Uterus (tissue), 4 donors: ENCODE data around the gene PCK1. TPM values are rescaled to one million over a fixed set of nuclear protein-coding genes. Genes with fewer than 3 reads are reported as not detected.

Experiments
- DNase-seq, 2 donors: peaks; one replicate each; pipeline ENCODE4 v3.0.0-alpha.2; 2019 to 2020
- H3K27ac ChIP-seq, 2 donors: fragments of 200-600 bp; sonication (generic); 1 replicate in 1 of 2; 2 replicates in 1 of 2; pipeline ENCODE4 v1.5.1; 2016 to 2018
- H3K27me3 ChIP-seq, 2 donors: fragments of 200-600 bp; sonication (generic); one replicate each; pipeline ENCODE4 v1.5.1; 2018 to 2019; ENCODE audit warnings: control low read depth in 1 of 2
- H3K36me3 ChIP-seq, 2 donors: fragments of 200-600 bp; sonication (generic); one replicate each; pipeline ENCODE4 v1.5.1; 2019; ENCODE audit warnings: control low read depth in 1 of 2
- H3K4me1 ChIP-seq, 2 donors: fragments of 200-600 bp; sonication (generic); one replicate each; pipeline ENCODE4 v1.5.1; 2018 to 2019; ENCODE audit warnings: control low read depth in 1 of 2
- H3K4me3 ChIP-seq, 2 donors: fragments of 200-600 bp; sonication (generic); 1 replicate in 1 of 2; 2 replicates in 1 of 2; pipeline ENCODE4 v1.5.1; 2018 to 2019; ENCODE audit warnings: mild to moderate bottlenecking in 1 of 2
- H3K9me3 ChIP-seq, 2 donors: fragments of 200-600 bp; sonication (generic); one replicate each; pipeline ENCODE4 v1.5.1; 2019; ENCODE audit warnings: control low read depth in 1 of 2
- CTCF ChIP-seq, 4 experiments: fragments of 200-600 bp in 2 of 4; fragments of 450-650 bp in 2 of 4; sonication (generic) in 2 of 4; IDR thresholded peaks; one replicate each; pipeline ENCODE4 v1.5.1; 2016 to 2019; ENCODE audit warnings: antibody characterized with exemption in 4 of 4, mild to moderate bottlenecking in 2 of 4, moderate library complexity in 1 of 4
- POLR2A ChIP-seq, 2 donors: fragments of 450-650 bp; IDR thresholded peaks; one replicate each; pipeline ENCODE4 v1.6.1; 2016; ENCODE audit warnings: antibody characterized with exemption in 2 of 2, mild to moderate bottlenecking in 1 of 2, moderate library complexity in 1 of 2
- intact Hi-C: fragments of 100-400 bp; cut with DNase I; formaldehyde crosslinking; loops from one replicate; pipeline ENCODE4 v1.15.1; 2023; ENCODE audit warnings: low total_unique reads
- total RNA-seq, 4 donors: library from RNA; depleted of rRNA in 3 of 4; stranded (reverse); fragments of >200 nt in 3 of 4; gene quantifications; one replicate each; pipeline versions ENCODE4 v1.1.0 to v1.2.4, GENCODE V29; 2014 to 2023
- donor health status: DM: yes; HTN: yes; CAD: no.

Gene PCK1
- total RNA-seq, 4 donors from 2014 or later = 0.26 to 1.8 (median 1.4) TPM; not detected in 1

- intact Hi-C loops = no loop called here
- no peak overlapping the region for H3K27ac ChIP-seq
- no peaks in the 10 kb centered on the region for H3K9me3 ChIP-seq
- no peak for TF ChIP-seq CTCF (IDR thresholded peaks at IDR 0.05)
- no peak for TF ChIP-seq POLR2A (IDR thresholded peaks at IDR 0.05)
- no peaks in the 10 kb centered on the region for H3K27me3 ChIP-seq
- peaks cover 0 to 3% of the 10 kb centered on the region in 2 donors for H3K4me1 ChIP-seq
- no peak for DNase-seq
- H3K36me3 ChIP-seq = no peaks in the 10 kb centered on the region
- H3K4me3 ChIP-seq = no peak overlapping the region
Measured at GRCh38 chr20:57564951-57565642, 4.2 kb downstream of the PCK1 start.

GRCh38 chr20:57566399-57566798, 5.5 kb downstream of the PCK1 start:
- TF ChIP-seq POLR2A (IDR thresholded peaks at IDR 0.05) (no peak), CTCF (IDR thresholded peaks at IDR 0.05) (no peak)
- Histone ChIP-seq H3K36me3 (no peaks in the 10 kb centered on the region), H3K27me3 (no peaks in the 10 kb centered on the region), H3K9me3 (no peaks in the 10 kb centered on the region), H3K27ac (no peak overlapping the region), H3K4me1 (no peaks in the 10 kb centered on the region), H3K4me3 (no peak overlapping the region)
- no peak for DNase-seq
- intact Hi-C loops = no loop called here

- Histone ChIP-seq H3K27me3 (no peaks in the 10 kb centered on the region), H3K4me1 (no peaks in the 10 kb centered on the region), H3K4me3 (no peak overlapping the region), H3K9me3 (no peaks in the 10 kb centered on the region), H3K36me3 (no peaks in the 10 kb centered on the region), H3K27ac (no peak overlapping the region)
- intact Hi-C loops = no loop called here
- TF ChIP-seq POLR2A (IDR thresholded peaks at IDR 0.05) (no peak), CTCF (IDR thresholded peaks at IDR 0.05) (no peak)
- DNase-seq = no peak
Measured at GRCh38 chr20:57566803-57567459, 6.0 kb downstream of the PCK1 start.

- TF ChIP-seq CTCF (IDR thresholded peaks at IDR 0.05) (no peak), POLR2A (IDR thresholded peaks at IDR 0.05) (no peak)
- no peaks in the 10 kb centered on the region for H3K27me3 ChIP-seq
- H3K9me3 ChIP-seq = no peaks in the 10 kb centered on the region
- DNase-seq = no peak
- no peak overlapping the region for H3K4me3 ChIP-seq
- H3K4me1 ChIP-seq = no peaks in the 10 kb centered on the region
- H3K27ac ChIP-seq = no peak overlapping the region
- intact Hi-C loops = no loop called here
- no peaks in the 10 kb centered on the region for H3K36me3 ChIP-seq
Measured at GRCh38 chr20:57567471-57568079, 6.7 kb downstream of the PCK1 start.
